Kidney epithelial cell (primary cell): Measurements from ENCODE around the gene MKRN1. TPM values are rescaled to one million over a fixed set of nuclear protein-coding genes. Genes with fewer than 3 reads are reported as not detected.
"Not testable (repeated sequence)": the region's sequence is repeated elsewhere in the genome, so short reads cannot be mapped to it uniquely, and the experiment has no call there.

Experiments used
- DNase-seq: peaks from one replicate; pipeline ENCODE4 v3.0.0-alpha.2; 2010; ENCODE audit warnings: low read depth
- H3K27me3 ChIP-seq: 2 replicates; pipeline ENCODE4 v1.6.0; 2011; ENCODE audit warnings: low read length; ENCODE audit not compliant: control insufficient read depth, insufficient read depth
- H3K36me3 ChIP-seq: 2 replicates; pipeline ENCODE4 v1.5.1; 2011; ENCODE audit warnings: low read length; ENCODE audit not compliant: control insufficient read depth, insufficient read depth
- H3K4me3 ChIP-seq: 2 replicates; pipeline ENCODE4 v1.5.1; 2011; ENCODE audit warnings: low read depth, mild to moderate bottlenecking, control low read depth, low read length
- total RNA-seq: library from RNA; depleted of rRNA; stranded (reverse); fragments of >200 nt; gene quantifications from 2 replicates; pipeline ENCODE4 v1.2.3, GENCODE V29; 2015
- TF ChIP-seq, protein P1 (sequence below): IDR thresholded peaks from 2 replicates; pipeline ENCODE4 v1.5.1; 2011; ENCODE audit warnings: mild to moderate bottlenecking, moderate library complexity, low read length, control low read depth, inconsistent platforms; ENCODE audit not compliant: insufficient read depth, poor library complexity, severe bottlenecking

Gene MKRN1
- total RNA-seq, 1 donor from 2014 or later, result 58.3 TPM

DNA sequence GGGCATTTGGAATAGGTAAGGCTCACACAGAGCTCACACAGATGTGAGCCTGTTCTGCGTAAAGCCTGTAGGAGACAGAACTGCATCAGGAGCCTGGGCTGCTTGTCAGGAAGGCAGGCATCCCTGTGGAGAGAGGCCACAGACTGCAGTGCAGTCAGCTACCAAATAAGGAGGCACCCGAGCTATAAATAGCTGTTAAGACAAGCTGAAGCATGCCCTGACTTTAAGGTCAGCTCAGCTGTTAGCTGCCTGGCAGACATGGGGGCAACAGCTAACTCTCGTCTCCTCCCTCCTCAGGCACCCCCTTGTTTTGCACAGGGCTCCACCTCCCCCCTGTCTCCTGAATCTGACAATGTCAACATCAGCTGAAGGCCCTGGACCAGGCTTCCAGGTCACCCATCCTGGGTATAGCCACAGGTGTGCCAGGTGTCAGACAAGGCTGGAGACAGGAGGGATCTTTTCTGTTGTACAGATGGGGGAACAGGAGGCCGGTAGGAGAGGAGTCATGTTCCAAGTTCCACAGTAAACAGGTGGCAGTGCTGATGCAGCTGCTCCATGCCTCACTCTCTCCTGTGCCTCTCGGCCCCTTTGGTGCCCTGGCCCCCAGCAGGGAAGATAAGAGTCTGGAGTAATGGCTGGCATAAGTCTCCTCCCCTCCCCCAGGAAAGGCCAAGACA lies 27.6 kb upstream of the MKRN1 start:
- DNase-seq, result no peak
- no peaks in the 10 kb centered on the region for H3K36me3 ChIP-seq

DNA sequence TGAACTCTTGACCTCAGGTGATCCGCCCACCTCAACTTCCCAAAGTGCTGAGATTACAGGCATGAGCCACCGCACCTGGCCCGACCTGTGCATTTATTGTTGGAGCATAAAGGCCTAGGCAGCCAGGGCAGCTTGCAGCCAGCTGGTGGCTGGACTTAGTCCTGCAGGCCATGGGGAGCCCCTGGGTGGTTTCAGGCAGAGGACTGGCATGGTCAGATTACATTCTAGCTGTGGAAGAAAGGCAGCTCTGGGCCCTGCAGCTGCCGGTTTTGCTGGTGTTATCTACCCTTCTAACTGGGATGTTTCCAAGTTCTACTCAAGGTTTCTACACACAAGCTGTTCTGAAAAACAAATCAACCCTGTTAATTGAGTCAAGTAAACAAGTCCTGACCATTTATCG lies 22.7 kb upstream of the MKRN1 start:
- DNase-seq, result no peak
- no peaks in the 10 kb centered on the region for H3K27me3 ChIP-seq
- no peak overlapping the region for H3K4me3 ChIP-seq
- H3K36me3 ChIP-seq, result no peaks in the 10 kb centered on the region
- TF ChIP-seq, protein P1, sequence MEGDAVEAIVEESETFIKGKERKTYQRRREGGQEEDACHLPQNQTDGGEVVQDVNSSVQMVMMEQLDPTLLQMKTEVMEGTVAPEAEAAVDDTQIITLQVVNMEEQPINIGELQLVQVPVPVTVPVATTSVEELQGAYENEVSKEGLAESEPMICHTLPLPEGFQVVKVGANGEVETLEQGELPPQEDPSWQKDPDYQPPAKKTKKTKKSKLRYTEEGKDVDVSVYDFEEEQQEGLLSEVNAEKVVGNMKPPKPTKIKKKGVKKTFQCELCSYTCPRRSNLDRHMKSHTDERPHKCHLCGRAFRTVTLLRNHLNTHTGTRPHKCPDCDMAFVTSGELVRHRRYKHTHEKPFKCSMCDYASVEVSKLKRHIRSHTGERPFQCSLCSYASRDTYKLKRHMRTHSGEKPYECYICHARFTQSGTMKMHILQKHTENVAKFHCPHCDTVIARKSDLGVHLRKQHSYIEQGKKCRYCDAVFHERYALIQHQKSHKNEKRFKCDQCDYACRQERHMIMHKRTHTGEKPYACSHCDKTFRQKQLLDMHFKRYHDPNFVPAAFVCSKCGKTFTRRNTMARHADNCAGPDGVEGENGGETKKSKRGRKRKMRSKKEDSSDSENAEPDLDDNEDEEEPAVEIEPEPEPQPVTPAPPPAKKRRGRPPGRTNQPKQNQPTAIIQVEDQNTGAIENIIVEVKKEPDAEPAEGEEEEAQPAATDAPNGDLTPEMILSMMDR, result no peak

More for the DNA sequence above, 27.6 kb upstream of the MKRN1 start:
- Histone ChIP-seq H3K27me3 (no peaks in the 10 kb centered on the region), H3K4me3 (no peak overlapping the region)
- TF ChIP-seq, protein P1, result no peak

DNA sequence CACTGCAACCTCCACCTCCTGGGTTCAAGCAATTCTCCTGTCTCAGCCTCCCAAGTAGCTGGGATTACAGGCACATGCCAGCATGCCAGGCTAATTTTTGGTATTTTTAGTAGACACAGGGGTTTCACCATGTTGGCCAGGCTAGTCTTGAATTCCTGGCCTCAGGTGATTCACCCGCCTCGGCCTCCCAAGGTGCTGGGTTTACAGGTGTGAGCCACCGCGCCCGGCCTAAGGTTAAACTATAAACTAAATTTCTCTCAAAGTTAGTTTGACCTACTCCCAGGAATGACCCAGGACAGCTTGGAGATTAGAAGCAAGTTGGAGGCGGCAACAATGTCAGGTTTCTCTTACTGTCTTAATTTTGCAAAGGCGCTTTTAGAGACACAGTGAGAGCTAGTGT lies 18.5 kb upstream of the MKRN1 start:
- H3K4me3 ChIP-seq, DNase-seq, H3K36me3 ChIP-seq, H3K27me3 ChIP-seq: not testable (repeated sequence)

DNA sequence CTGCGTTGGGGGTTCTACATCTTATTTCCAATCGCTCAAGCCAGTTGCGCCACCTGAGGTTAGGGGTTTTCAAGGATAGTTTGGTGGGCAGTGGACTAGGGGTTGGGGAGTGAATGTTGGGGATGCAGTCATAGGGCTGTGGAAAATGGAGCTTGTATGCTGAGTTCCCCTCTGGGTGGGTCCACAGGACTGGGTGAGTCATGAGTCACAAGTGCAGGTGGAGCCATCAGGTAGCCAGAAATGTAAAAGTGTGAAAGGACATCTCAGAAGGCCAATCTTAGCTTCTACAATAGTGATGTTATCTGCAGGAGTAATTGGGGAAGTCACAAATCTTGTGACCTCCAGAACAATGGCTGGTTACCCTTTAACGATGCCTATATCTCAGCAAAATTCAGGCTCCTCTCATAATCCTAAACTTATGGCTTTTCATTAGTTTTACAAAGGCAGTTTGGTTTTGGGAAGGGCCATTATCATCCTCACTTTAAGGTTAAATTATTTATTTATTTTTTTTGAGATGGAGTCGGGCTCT lies 18.0 kb upstream of the MKRN1 start:
- no peak for DNase-seq
- TF ChIP-seq, protein P1, result no peak
- H3K27me3 ChIP-seq, result no peaks in the 10 kb centered on the region
- no peak overlapping the region for H3K4me3 ChIP-seq
- H3K36me3 ChIP-seq, result no peaks in the 10 kb centered on the region

DNA sequence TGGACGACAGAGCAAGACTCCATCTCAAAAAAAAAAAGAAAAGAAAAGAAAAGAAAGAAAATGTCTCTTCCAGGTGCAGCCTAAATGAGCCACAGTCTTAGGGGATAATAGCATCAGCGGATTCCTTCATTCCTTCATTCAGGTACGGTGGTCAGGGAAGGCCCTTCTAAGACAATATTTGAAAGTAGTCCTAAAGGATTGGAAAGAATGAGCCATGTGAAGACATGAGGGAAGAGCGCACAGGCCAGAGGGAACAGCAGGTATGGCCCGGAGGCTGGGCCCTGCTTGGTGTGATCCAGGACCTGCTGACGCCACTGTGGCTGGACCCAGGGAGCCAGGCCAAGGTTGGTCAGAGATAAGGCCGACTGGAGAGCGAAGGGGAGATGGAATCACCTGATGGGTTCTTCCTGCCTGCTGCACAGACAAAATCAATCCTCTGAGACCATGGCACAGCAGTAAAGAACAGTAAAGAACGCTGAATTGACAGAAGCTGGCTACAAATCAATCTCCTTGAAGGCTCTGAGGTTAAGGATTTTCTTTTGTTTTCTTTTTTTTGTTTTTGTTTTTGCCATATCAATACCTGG lies 16.3 kb upstream of the MKRN1 start:
- TF ChIP-seq, protein P1, result no peak
- Histone ChIP-seq H3K4me3 (no peak overlapping the region), H3K36me3 (no peaks in the 10 kb centered on the region), H3K27me3 (no peaks in the 10 kb centered on the region)
- DNase-seq, result no peak

DNA sequence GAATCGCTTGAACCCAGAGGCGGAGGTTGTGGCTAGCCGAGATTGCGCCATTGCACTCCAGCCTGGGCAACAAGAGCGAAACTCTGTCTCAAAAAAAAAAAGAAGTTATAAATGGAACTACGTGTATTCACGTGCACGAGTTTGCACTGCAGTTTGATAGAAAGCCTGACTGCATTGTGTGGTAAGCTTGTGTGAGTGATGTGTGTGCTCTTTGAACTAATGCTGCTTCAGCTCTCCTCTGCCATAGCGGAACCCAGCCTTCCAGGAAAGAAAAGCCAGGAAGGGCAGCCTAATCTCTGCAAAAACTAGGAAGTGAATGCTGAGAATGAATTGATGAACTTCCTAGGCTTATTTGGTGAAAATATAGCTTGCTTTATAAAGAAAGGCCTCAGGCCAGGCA lies 15.6 kb upstream of the MKRN1 start:
- H3K4me3 ChIP-seq, result no peak overlapping the region
- no peak for DNase-seq
- H3K36me3 ChIP-seq, result no peaks in the 10 kb centered on the region
- no peaks in the 10 kb centered on the region for H3K27me3 ChIP-seq
- TF ChIP-seq, protein P1, result no peak
